HCT116 (cell line): ENCODE measurements around the gene GBGT1. TPM values are rescaled to one million over a fixed set of nuclear protein-coding genes. Genes with fewer than 3 reads are reported as not detected.

Source experiments
- ATAC-seq: fragments of 200-7000 bp; cut with Tn5 transposase; 2 replicates; pipeline ENCODE4 v1.9.1; 2020; ENCODE audit warnings: mild to moderate bottlenecking, moderate library complexity
- BruUV-seq: library from RNA; stranded (reverse); fragments of 400-500 nt; replicated peaks from 2 replicates; lab custom pipeline; 2021; lab: Mats Ljungman, UMichigan
- CTCF ChIA-PET: fragments of 300-600 bp; sonication (Branson Sonifier 250); formaldehyde crosslinking; loops from one replicate; lab custom pipeline; 2021; ENCODE audit warnings: antibody characterized with exemption; lab: Charles Lee
- POLR2A ChIA-PET: fragments of 300-600, 350-600 bp; sonication (Branson Sonifier 250); formaldehyde crosslinking; loops from one replicate; lab custom pipeline; 2021; ENCODE audit warnings: antibody characterized with exemption; lab: Charles Lee
- RAD21 ChIA-PET, 2 experiments: fragments of 300-600 bp; sonication (Branson Sonifier 250); formaldehyde crosslinking; loops; one replicate each; lab custom pipeline; 2023; ENCODE audit warnings: low total read pairs in 2 of 2; ENCODE audit not compliant: uncharacterized antibody in 2 of 2, unreplicated experiment in 2 of 2, low non-redundant PET in 1 of 2; lab: Charles Lee
- DNase-seq: peaks from one replicate; pipeline ENCODE4 v3.0.0-alpha.2; 2010; ENCODE audit warnings: low read depth, low spot score
- H2AFZ ChIP-seq: fragments of 200-600 bp; shearing (Covaris generic), sonication (generic); 2 replicates; pipeline ENCODE4 v1.6.1; 2017; ENCODE audit warnings: low read depth, mixed run types, mixed read lengths, antibody characterized with exemption, low read length; ENCODE audit not compliant: poor library complexity, severe bottlenecking
- H3K27ac ChIP-seq: 2 replicates; pipeline ENCODE4 v1.5.1; 2012; ENCODE audit warnings: low read depth, low read length
- H3K27me3 ChIP-seq: fragments of 200-600 bp; sonication (generic); 2 replicates; pipeline ENCODE4 v1.6.1; 2016; ENCODE audit warnings: mixed run types, low read length, mixed read lengths; ENCODE audit not compliant: insufficient read depth
- H3K36me3 ChIP-seq, 2 experiments: fragments of 200-500 bp in 1 of 2; fragments of 200-600 bp in 1 of 2; sonication (Bioruptor generic) in 1 of 2; sonication (generic) in 1 of 2; 2 replicates each; pipeline versions ENCODE4 v1.5.1 to v1.6.1; 2014 to 2016; ENCODE audit warnings: low read length in 2 of 2, inconsistent platforms in 1 of 2, mixed read lengths in 1 of 2, mixed run types in 1 of 2; ENCODE audit not compliant: insufficient read depth in 2 of 2, control insufficient read depth in 1 of 2
- H3K4me1 ChIP-seq, 2 experiments: fragments of 200-600 bp in 1 of 2; sonication (generic) in 1 of 2; 2 replicates each; pipeline versions ENCODE4 v1.5.1 to v1.6.1; 2012 to 2017; ENCODE audit warnings: low read length in 2 of 2, inconsistent platforms in 1 of 2, mild to moderate bottlenecking in 1 of 2, mixed read lengths in 1 of 2, mixed run types in 1 of 2, moderate library complexity in 1 of 2; ENCODE audit not compliant: insufficient read depth in 2 of 2, control insufficient read depth in 1 of 2
- H3K4me2 ChIP-seq: fragments of 200-600 bp; sonication (generic); 2 replicates; pipeline ENCODE4 v1.6.1; 2017; ENCODE audit warnings: mixed run types, low read length, mixed read lengths
- H3K4me3 ChIP-seq, 2 experiments: fragments of 200-600 bp in 1 of 2; sonication (generic) in 1 of 2; replicated peaks in 1 of 2; 2 replicates each; pipeline ENCODE4 v1.5.1; 2011 to 2016; ENCODE audit warnings: low read length in 2 of 2, control low read depth in 1 of 2, low read depth in 1 of 2, mild to moderate bottlenecking in 1 of 2, mixed read lengths in 1 of 2, mixed run types in 1 of 2
- H3K79me2 ChIP-seq: fragments of 200-600 bp; sonication (generic); 2 replicates; pipeline ENCODE4 v1.6.1; 2017; ENCODE audit warnings: mild to moderate bottlenecking, mixed run types, low read length, moderate library complexity, mixed read lengths; ENCODE audit not compliant: insufficient read depth
- H3K9ac ChIP-seq: fragments of 200-600 bp; sonication (generic); 2 replicates; pipeline ENCODE4 v1.6.1; 2016; ENCODE audit warnings: low read length, mixed read lengths
- H3K9me2 ChIP-seq: fragments of 200-600 bp; sonication (generic), shearing (Covaris generic); 2 replicates; pipeline ENCODE4 v1.6.1; 2017; ENCODE audit warnings: mixed run types, mild to moderate bottlenecking, moderate library complexity; ENCODE audit not compliant: insufficient read depth
- H3K9me3 ChIP-seq, 2 experiments: fragments of 200-500 bp in 1 of 2; fragments of 200-600 bp in 1 of 2; sonication (Bioruptor generic) in 1 of 2; sonication (generic) in 1 of 2; 2 replicates each; pipeline ENCODE4 v1.6.1; 2014 to 2017; ENCODE audit warnings: low read length in 2 of 2, mixed read lengths in 2 of 2, inconsistent platforms in 1 of 2, low read depth in 1 of 2, mild to moderate bottlenecking in 1 of 2, mixed run types in 1 of 2, moderate library complexity in 1 of 2; ENCODE audit not compliant: control insufficient read depth in 1 of 2, insufficient read depth in 1 of 2
- H4K20me1 ChIP-seq: fragments of 200-600 bp; sonication (generic), shearing (Covaris generic); 2 replicates; pipeline ENCODE4 v1.6.1; 2017; ENCODE audit warnings: mixed run types, mild to moderate bottlenecking, moderate library complexity; ENCODE audit not compliant: insufficient read depth
- ATF3 ChIP-seq: IDR thresholded peaks from 2 replicates; pipeline ENCODE4 v1.6.1; 2012
- CBX3 ChIP-seq: IDR thresholded peaks from 2 replicates; pipeline ENCODE4 v1.6.1; 2012; ENCODE audit warnings: low read depth
- CEBPB ChIP-seq: IDR thresholded peaks from 2 replicates; pipeline ENCODE4 v1.6.1; 2012; ENCODE audit warnings: low read depth
- CTCF ChIP-seq, 3 experiments: fragments of 200-600 bp in 1 of 3; sonication (generic) in 1 of 3; IDR thresholded peaks in 2 of 3; conservative IDR thresholded peaks in 1 of 3; 2 replicates each; pipeline ENCODE4 v1.5.1; 2012 to 2017; ENCODE audit warnings: low read depth in 2 of 3, low read length in 2 of 3, antibody characterized with exemption in 1 of 3, borderline replicate concordance in 1 of 3, control low read depth in 1 of 3, mild to moderate bottlenecking in 1 of 3, mixed read lengths in 1 of 3, mixed run types in 1 of 3, moderate library complexity in 1 of 3; ENCODE audit not compliant: insufficient read depth in 1 of 3
- EZH2 ChIP-seq: fragments of 200-600 bp; sonication (generic); IDR thresholded peaks from 2 replicates; pipeline ENCODE4 v1.6.1; 2017; ENCODE audit warnings: antibody characterized with exemption, mixed run types
- EZH2phosphoT487 ChIP-seq: fragments of 200-600 bp; IDR thresholded peaks from 2 replicates; pipeline ENCODE4 v1.6.1; 2018; ENCODE audit warnings: antibody characterized with exemption, borderline replicate concordance
- FOSL1 ChIP-seq: IDR thresholded peaks from 2 replicates; pipeline ENCODE4 v1.6.1; 2012; ENCODE audit warnings: low read depth
- JUND ChIP-seq: IDR thresholded peaks from 2 replicates; pipeline ENCODE4 v1.6.1; 2012
- POLR2A ChIP-seq: IDR thresholded peaks from 2 replicates; pipeline ENCODE4 v1.7.0; 2011; ENCODE audit warnings: borderline replicate concordance; ENCODE audit not compliant: insufficient read depth, insufficient read length; ENCODE audit errors: extremely low read depth
- RAD21 ChIP-seq: IDR thresholded peaks from 2 replicates; pipeline ENCODE4 v1.6.1; 2012; ENCODE audit warnings: low read depth, mild to moderate bottlenecking
- SIN3A ChIP-seq: IDR thresholded peaks from 2 replicates; pipeline ENCODE4 v1.6.1; 2012; ENCODE audit warnings: low read depth
- SRF ChIP-seq: IDR thresholded peaks from 2 replicates; pipeline ENCODE4 v1.6.1; 2012; ENCODE audit warnings: low read depth
- TCF7L2 ChIP-seq: IDR thresholded peaks from 2 replicates; pipeline ENCODE4 v1.7.0; 2011; ENCODE audit warnings: borderline replicate concordance, inconsistent platforms; ENCODE audit not compliant: insufficient read depth, insufficient read length; ENCODE audit errors: extremely low read depth
- YY1 ChIP-seq: IDR thresholded peaks from 2 replicates; pipeline ENCODE4 v1.6.1; 2011; ENCODE audit warnings: low read length, low read depth, moderate library complexity, mild to moderate bottlenecking; ENCODE audit not compliant: insufficient replicate concordance; ENCODE audit errors: extremely low read depth
- ZBTB33 ChIP-seq: IDR thresholded peaks from 2 replicates; pipeline ENCODE4 v1.6.1; 2011; ENCODE audit warnings: mild to moderate bottlenecking, low read length, moderate library complexity; ENCODE audit not compliant: insufficient replicate concordance; ENCODE audit errors: extremely low read depth
- ZNF274 ChIP-seq: fragments of 200-500 bp; sonication (Bioruptor generic); IDR thresholded peaks from 2 replicates; pipeline ENCODE4 v1.6.1; 2014; ENCODE audit warnings: mild to moderate bottlenecking, low read depth, low read length, inconsistent platforms
- intact Hi-C: fragments of 100-400 bp; cut with micrococcal nuclease; formaldehyde crosslinking; loops from 2 replicates; pipeline ENCODE4 v1.10.0; 2022
- total RNA-seq: library from RNA; stranded (reverse); gene quantifications from one replicate; pipeline ENCODE4 v1.2.1, GENCODE V29; 2021; ENCODE audit not compliant: unreplicated experiment

The GBGT1 gene
- total RNA-seq, 1 experiment from 2014 or later, result 0.34 TPM

- H3K27ac ChIP-seq, result no peak overlapping the region
- no peak overlapping the region for H3K4me3 ChIP-seq
- ChIA-PET RAD21 (no interaction called here), CTCF (interaction anchor here (0.9 kb wide), 1 partner anchor 18 kb away, joined by 3 read pairs; no protein-coding TSS in a partner anchor), POLR2A (no interaction called here)
- H4K20me1 ChIP-seq, result no peaks in the 10 kb centered on the region
- H2AFZ ChIP-seq, result no peak overlapping the region
- no peak for DNase-seq
- H3K79me2 ChIP-seq, result no peaks in the 10 kb centered on the region
- H3K9me2 ChIP-seq, result no peaks in the 10 kb centered on the region
- ATAC-seq, result no peak
- H3K4me2 ChIP-seq, result no peak overlapping the region
- no peak overlapping the region for H3K9ac ChIP-seq
- no peaks in the 10 kb centered on the region for H3K9me3 ChIP-seq
- H3K4me1 ChIP-seq, result no peaks in the 10 kb centered on the region
- BruUV-seq, result no TSS peak
- TF ChIP-seq JUND (no peak), SIN3A (no peak), SRF (no peak)
- intact Hi-C loops, result no loop called here
- no peaks in the 10 kb centered on the region for H3K36me3 ChIP-seq
- H3K27me3 ChIP-seq, result no peaks in the 10 kb centered on the region
These were observed 4.7 kb upstream of the GBGT1 start for GRCh38 chr9:133168432-133168831.

GRCh38 chr9:133167769-133168168, 4.1 kb upstream of the GBGT1 start:
- RAD21 ChIA-PET, result no interaction called here
- TF ChIP-seq TCF7L2 (no peak), SIN3A (no peak), CTCF (IDR thresholded peaks at IDR 0.05 in 2 of 3, conservative IDR thresholded peaks at IDR 0.05 in 1 of 3; ENCODE audit: borderline replicate concordance in 1 of 3, insufficient read depth in 1 of 3, low read depth in 2 of 3, low read length in 2 of 3) (no peak), POLR2A (no peak), EZH2phosphoT487 (no peak), RAD21 (no peak), ATF3 (no peak), ZBTB33 (no peak), ZNF274 (no peak), JUND (no peak), FOSL1 (no peak), CBX3 (no peak), EZH2 (no peak), SRF (no peak), YY1 (no peak), CEBPB (no peak)

More at GRCh38 chr9:133167769-133168168, 4.1 kb upstream of the GBGT1 start:
- no peaks in the 10 kb centered on the region for H3K27me3 ChIP-seq
- H4K20me1 ChIP-seq, result no peaks in the 10 kb centered on the region
- H2AFZ ChIP-seq, result no peak overlapping the region
- no peaks in the 10 kb centered on the region for H3K9me2 ChIP-seq
- no peak overlapping the region for H3K4me3 ChIP-seq
- H3K9ac ChIP-seq, result no peak overlapping the region
- ChIA-PET CTCF (no interaction called here), POLR2A (no interaction called here)
- no peaks in the 10 kb centered on the region for H3K79me2 ChIP-seq
- no peaks in the 10 kb centered on the region for H3K9me3 ChIP-seq
- H3K27ac ChIP-seq, result no peak overlapping the region
- H3K4me2 ChIP-seq, result no peak overlapping the region
- H3K4me1 ChIP-seq, result no peaks in the 10 kb centered on the region
- DNase-seq (no peak), ATAC-seq (no peak)
- intact Hi-C loops, result no loop called here
- BruUV-seq, result no TSS peak
- no peaks in the 10 kb centered on the region for H3K36me3 ChIP-seq
